Neural cell (in vitro differentiated cells): Measurements from ENCODE around the gene TBC1D14. TPM values are rescaled to one million over a fixed set of nuclear protein-coding genes. Genes with fewer than 3 reads are reported as not detected.

ENCODE experiments used
- H2AFZ ChIP-seq: fragments of 200-600, 300-800 bp; sonication (generic), shearing (Covaris generic); 2 replicates; pipeline ENCODE4 v1.6.0; 2014; ENCODE audit warnings: low read depth, mild to moderate bottlenecking, antibody characterized with exemption, low read length, moderate library complexity
- H3F3A ChIP-seq: fragments of 200-600 bp; shearing (Covaris generic); 2 replicates; pipeline ENCODE4 v1.6.1; 2016; ENCODE audit warnings: mild to moderate bottlenecking, moderate library complexity, mixed read lengths, antibody characterized with exemption, low read length; ENCODE audit not compliant: insufficient read depth, poor library complexity, severe bottlenecking
- H3K27ac ChIP-seq: fragments of 200-600, 300-800 bp; sonication (generic), shearing (Covaris generic); 2 replicates; pipeline ENCODE4 v1.5.1; 2014; ENCODE audit warnings: mild to moderate bottlenecking, low read length, moderate library complexity
- H3K27me3 ChIP-seq: fragments of 300-800, 200-600 bp; sonication (generic), shearing (Covaris generic); 2 replicates; pipeline ENCODE4 v1.6.0; 2014; ENCODE audit warnings: mild to moderate bottlenecking, low read depth, low read length, moderate library complexity; ENCODE audit not compliant: insufficient read depth
- H3K36me3 ChIP-seq: fragments of 300-800, 200-600 bp; sonication (generic), shearing (Covaris generic); 2 replicates; pipeline ENCODE4 v1.5.1; 2014; ENCODE audit warnings: mild to moderate bottlenecking, antibody characterized with exemption, low read length, moderate library complexity; ENCODE audit not compliant: insufficient read depth
- H3K4me2 ChIP-seq: fragments of 300-800, 200-600 bp; sonication (generic), shearing (Covaris generic); 2 replicates; pipeline ENCODE4 v1.6.0; 2014; ENCODE audit warnings: mild to moderate bottlenecking, low read length
- H3K4me3 ChIP-seq: fragments of 300-800, 200-600 bp; sonication (generic), shearing (Covaris generic); 2 replicates; pipeline ENCODE4 v1.5.1; 2014; ENCODE audit warnings: mild to moderate bottlenecking, low read length, moderate library complexity
- H3K79me2 ChIP-seq: fragments of 200-600 bp; shearing (Covaris generic); replicated peaks from 2 replicates; pipeline ENCODE4 v1.6.0; 2014; ENCODE audit warnings: mild to moderate bottlenecking, low read length, moderate library complexity; ENCODE audit not compliant: insufficient read depth
- H3K9ac ChIP-seq: fragments of 300-800, 200-600 bp; sonication (generic), shearing (Covaris generic); 2 replicates; pipeline ENCODE4 v1.6.1; 2016; ENCODE audit warnings: mild to moderate bottlenecking, low read length, mixed read lengths
- H3K9me2 ChIP-seq: fragments of 200-600 bp; shearing (Covaris generic); 2 replicates; pipeline ENCODE4 v1.6.1; 2016; ENCODE audit warnings: mild to moderate bottlenecking, low read length, mixed read lengths; ENCODE audit not compliant: insufficient read depth
- H3K9me3 ChIP-seq: fragments of 200-600, 300-800 bp; sonication (generic), shearing (Covaris generic); 2 replicates; pipeline ENCODE4 v1.6.1; 2016; ENCODE audit warnings: mild to moderate bottlenecking, mixed run types, low read length, moderate library complexity, mixed read lengths
- H4K20me1 ChIP-seq: fragments of 200-600 bp; shearing (Covaris generic); 2 replicates; pipeline ENCODE4 v1.6.1; 2016; ENCODE audit warnings: mild to moderate bottlenecking, mixed run types; ENCODE audit not compliant: insufficient read depth
- EP300 ChIP-seq: fragments of 450-650 bp; conservative IDR thresholded peaks from 2 replicates; pipeline ENCODE4 v1.6.1; 2014; ENCODE audit warnings: antibody characterized with exemption, mild to moderate bottlenecking, moderate library complexity; ENCODE audit not compliant: poor library complexity, severe bottlenecking
- EZH2 ChIP-seq: fragments of 200-600, 300-800 bp; shearing (Covaris generic), sonication (generic); IDR thresholded peaks from 2 replicates; pipeline ENCODE4 v1.6.1; 2014; ENCODE audit warnings: antibody characterized with exemption, low read length, borderline replicate concordance, mild to moderate bottlenecking; ENCODE audit not compliant: insufficient read depth, poor library complexity, severe bottlenecking
- MXI1 ChIP-seq: fragments of 450-650 bp; conservative IDR thresholded peaks from 2 replicates; pipeline ENCODE4 v1.6.1; 2014; ENCODE audit warnings: antibody characterized with exemption, mild to moderate bottlenecking; ENCODE audit not compliant: poor library complexity, severe bottlenecking
- RAD21 ChIP-seq: fragments of 450-650 bp; conservative IDR thresholded peaks from 2 replicates; pipeline ENCODE4 v1.6.1; 2014; ENCODE audit warnings: antibody characterized with exemption, mild to moderate bottlenecking, moderate library complexity
- SMC3 ChIP-seq: fragments of 450-650 bp; conservative IDR thresholded peaks from 2 replicates; pipeline ENCODE4 v1.6.1; 2014; ENCODE audit warnings: antibody characterized with exemption, mild to moderate bottlenecking, moderate library complexity; ENCODE audit not compliant: poor library complexity
- polyA plus RNA-seq: library from polyadenylated mRNA; depleted of rRNA; stranded (reverse); fragments of >200 nt; gene quantifications from 2 replicates; pipeline ENCODE4 v1.2.3, GENCODE V29; 2014
- TF ChIP-seq, protein P1 (sequence below): IDR thresholded peaks from 2 replicates; pipeline ENCODE4 v1.6.1; 2012; ENCODE audit warnings: borderline replicate concordance
- TF ChIP-seq, protein P2 (sequence below): fragments of 450-650 bp; IDR thresholded peaks from 2 replicates; pipeline ENCODE4 v1.5.1; 2014; ENCODE audit warnings: antibody characterized with exemption, mild to moderate bottlenecking, moderate library complexity; ENCODE audit not compliant: poor library complexity, severe bottlenecking

Gene TBC1D14
- polyA plus RNA-seq, 1 donor from 2014 or later: 125 TPM

DNA sequence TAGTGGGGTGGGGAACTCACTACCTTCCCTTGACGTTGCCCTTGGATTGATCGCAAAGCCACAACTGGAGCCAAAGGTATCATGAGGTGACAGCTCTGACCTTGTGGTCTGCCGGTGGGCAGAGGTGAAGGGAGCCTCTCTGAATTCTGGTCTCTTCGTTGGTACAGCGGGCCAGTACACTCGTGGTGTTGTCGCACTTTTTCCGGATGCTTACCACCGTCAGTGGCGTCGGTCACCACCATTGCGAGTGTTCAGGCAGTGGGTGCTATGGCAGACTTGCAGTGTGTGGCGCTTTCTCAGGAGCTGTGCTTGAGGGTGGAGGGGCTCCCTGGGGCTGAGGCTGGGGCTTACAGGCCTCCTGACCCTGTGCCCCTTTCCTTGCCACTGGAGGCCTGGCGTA, 163.4 kb downstream of the TBC1D14 start (continued):
- TF ChIP-seq, protein P1, sequence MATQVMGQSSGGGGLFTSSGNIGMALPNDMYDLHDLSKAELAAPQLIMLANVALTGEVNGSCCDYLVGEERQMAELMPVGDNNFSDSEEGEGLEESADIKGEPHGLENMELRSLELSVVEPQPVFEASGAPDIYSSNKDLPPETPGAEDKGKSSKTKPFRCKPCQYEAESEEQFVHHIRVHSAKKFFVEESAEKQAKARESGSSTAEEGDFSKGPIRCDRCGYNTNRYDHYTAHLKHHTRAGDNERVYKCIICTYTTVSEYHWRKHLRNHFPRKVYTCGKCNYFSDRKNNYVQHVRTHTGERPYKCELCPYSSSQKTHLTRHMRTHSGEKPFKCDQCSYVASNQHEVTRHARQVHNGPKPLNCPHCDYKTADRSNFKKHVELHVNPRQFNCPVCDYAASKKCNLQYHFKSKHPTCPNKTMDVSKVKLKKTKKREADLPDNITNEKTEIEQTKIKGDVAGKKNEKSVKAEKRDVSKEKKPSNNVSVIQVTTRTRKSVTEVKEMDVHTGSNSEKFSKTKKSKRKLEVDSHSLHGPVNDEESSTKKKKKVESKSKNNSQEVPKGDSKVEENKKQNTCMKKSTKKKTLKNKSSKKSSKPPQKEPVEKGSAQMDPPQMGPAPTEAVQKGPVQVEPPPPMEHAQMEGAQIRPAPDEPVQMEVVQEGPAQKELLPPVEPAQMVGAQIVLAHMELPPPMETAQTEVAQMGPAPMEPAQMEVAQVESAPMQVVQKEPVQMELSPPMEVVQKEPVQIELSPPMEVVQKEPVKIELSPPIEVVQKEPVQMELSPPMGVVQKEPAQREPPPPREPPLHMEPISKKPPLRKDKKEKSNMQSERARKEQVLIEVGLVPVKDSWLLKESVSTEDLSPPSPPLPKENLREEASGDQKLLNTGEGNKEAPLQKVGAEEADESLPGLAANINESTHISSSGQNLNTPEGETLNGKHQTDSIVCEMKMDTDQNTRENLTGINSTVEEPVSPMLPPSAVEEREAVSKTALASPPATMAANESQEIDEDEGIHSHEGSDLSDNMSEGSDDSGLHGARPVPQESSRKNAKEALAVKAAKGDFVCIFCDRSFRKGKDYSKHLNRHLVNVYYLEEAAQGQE: no peak
- TF ChIP-seq EZH2: no peak

DNA sequence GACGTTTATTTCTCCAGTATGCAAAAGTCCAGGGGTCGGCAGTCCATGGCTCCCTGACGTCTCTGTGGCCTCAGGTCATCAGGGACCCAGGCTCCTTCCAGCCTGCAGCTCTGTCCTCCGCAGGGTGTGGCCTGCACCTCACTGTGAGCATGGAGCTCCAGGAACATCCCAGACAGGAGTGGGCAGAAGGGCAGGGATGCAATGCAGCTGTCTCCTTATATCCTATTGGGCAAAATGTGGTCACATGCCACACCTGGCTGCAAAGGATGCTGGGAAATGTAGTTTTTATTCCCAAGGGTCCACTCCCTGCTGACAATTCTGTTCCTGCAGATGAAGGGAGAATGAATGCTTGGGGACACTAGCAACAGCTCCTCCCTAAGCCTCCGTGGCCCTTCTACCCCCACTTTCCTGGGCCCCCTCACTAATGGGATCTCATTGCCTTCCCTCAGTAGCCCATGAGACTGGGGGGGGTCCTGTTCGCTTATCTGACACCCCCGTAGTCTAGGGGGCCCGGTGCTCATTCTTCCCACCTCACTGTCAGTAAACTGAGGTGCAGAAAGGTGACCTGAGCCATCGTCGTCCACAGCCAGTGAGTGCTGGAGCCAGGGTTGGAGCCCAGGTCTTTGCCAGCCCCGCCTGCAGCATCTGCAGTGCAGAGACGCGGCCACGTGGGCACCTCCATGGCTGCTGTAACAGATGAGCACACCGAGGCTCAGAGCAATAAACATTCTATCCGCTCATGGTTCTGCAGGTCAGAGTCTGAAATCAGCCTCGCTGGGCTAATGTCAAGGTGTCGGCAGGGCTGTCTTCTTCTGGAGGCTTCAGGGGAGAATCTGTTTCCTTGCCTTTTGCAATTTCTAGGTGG, 164.1 kb downstream of the TBC1D14 start:
- H2AFZ ChIP-seq: no peak overlapping the region
- H3K4me2 ChIP-seq: no peak overlapping the region
- TF ChIP-seq, protein P2, sequence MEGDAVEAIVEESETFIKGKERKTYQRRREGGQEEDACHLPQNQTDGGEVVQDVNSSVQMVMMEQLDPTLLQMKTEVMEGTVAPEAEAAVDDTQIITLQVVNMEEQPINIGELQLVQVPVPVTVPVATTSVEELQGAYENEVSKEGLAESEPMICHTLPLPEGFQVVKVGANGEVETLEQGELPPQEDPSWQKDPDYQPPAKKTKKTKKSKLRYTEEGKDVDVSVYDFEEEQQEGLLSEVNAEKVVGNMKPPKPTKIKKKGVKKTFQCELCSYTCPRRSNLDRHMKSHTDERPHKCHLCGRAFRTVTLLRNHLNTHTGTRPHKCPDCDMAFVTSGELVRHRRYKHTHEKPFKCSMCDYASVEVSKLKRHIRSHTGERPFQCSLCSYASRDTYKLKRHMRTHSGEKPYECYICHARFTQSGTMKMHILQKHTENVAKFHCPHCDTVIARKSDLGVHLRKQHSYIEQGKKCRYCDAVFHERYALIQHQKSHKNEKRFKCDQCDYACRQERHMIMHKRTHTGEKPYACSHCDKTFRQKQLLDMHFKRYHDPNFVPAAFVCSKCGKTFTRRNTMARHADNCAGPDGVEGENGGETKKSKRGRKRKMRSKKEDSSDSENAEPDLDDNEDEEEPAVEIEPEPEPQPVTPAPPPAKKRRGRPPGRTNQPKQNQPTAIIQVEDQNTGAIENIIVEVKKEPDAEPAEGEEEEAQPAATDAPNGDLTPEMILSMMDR: no peak
- no peak for TF ChIP-seq RAD21
- no peak for TF ChIP-seq EP300
- TF ChIP-seq SMC3: no peak
- no peak for TF ChIP-seq EZH2
- TF ChIP-seq, protein P1: no peak
- no peak for TF ChIP-seq MXI1
- no peaks in the 10 kb centered on the region for H3K9me2 ChIP-seq
- no peak overlapping the region for H3K4me3 ChIP-seq
- no peak overlapping the region for H3K27ac ChIP-seq
- H3K27me3 ChIP-seq: no peaks in the 10 kb centered on the region
- no peaks in the 10 kb centered on the region for H3K9me3 ChIP-seq
- H3K36me3 ChIP-seq: no peaks in the 10 kb centered on the region
- no peaks in the 10 kb centered on the region for H4K20me1 ChIP-seq
- H3K79me2 ChIP-seq: no peaks in the 10 kb centered on the region
- no peak overlapping the region for H3K9ac ChIP-seq
- no peaks in the 10 kb centered on the region for H3F3A ChIP-seq
